ENCODE measurements around the gene CENPX. TPM values are rescaled to one million over a fixed set of nuclear protein-coding genes. Genes with fewer than 3 reads are reported as not detected.

The CENPX gene
- total RNA-seq, 4 donors from 2014 or later: 52.1 to 144 (median 106) TPM

DNA sequence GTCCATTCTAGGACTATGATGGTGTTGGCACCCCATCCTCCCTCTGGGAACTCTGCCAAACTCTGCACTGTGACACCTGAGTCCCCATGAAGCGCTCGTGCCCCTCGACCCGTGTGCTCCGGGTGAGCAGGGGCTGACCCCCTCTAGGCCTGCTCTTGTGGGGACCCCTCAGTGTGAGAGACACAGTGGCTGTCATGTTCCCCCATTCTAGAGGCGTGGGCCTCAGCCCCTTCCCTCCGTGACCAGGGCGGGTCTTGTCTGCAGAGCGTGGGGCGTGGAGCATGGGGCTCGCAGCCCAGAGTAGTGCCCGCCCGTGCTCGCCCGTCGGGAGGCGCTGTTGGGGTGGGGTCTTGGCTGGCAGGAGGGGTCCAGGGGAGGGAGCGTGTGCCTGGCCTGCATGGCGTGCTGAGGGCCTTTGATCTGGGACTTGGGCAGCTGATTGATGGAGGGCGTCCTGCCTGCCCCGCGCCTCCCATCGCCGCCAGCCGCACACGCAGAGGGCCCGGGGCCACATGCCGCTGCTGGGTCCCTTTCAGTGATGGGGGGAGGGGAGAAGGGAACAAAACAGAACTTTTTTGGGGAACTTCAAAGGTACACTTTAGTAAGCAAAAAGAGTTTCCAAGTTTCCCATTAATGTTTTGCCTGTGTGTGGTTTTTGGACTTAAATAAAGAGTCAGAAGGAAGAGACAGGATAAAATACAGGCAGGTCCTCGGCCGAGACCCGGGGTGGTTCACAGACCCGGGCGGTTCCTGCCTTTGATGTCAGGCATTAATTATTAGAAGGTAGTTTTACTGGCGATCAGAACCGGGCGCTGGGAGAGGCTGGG is 22.5 kb downstream of the CENPX start:
- Histone ChIP-seq H3K9me3 (no peaks in the 10 kb centered on the region), H3K27me3 (no peaks in the 10 kb centered on the region), H3K4me3 (no peak overlapping the region), H3K27ac (no peak overlapping the region), H3K4me1 (peaks cover 6 to 36% (median 12%) of the 10 kb centered on the region in 3 donors), H3K36me3 (peaks cover 0 to 24% (median 0%) of the 10 kb centered on the region in 3 donors)
- TF ChIP-seq POLR2A (IDR thresholded peaks at IDR 0.05): no peak
- TF ChIP-seq, protein P1, sequence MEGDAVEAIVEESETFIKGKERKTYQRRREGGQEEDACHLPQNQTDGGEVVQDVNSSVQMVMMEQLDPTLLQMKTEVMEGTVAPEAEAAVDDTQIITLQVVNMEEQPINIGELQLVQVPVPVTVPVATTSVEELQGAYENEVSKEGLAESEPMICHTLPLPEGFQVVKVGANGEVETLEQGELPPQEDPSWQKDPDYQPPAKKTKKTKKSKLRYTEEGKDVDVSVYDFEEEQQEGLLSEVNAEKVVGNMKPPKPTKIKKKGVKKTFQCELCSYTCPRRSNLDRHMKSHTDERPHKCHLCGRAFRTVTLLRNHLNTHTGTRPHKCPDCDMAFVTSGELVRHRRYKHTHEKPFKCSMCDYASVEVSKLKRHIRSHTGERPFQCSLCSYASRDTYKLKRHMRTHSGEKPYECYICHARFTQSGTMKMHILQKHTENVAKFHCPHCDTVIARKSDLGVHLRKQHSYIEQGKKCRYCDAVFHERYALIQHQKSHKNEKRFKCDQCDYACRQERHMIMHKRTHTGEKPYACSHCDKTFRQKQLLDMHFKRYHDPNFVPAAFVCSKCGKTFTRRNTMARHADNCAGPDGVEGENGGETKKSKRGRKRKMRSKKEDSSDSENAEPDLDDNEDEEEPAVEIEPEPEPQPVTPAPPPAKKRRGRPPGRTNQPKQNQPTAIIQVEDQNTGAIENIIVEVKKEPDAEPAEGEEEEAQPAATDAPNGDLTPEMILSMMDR (IDR thresholded peaks at IDR 0.05): no peak
- 36 to 52% methylated on average over 8 to 9 of the region's 36 CpGs for WGBS, 2 donors
- DNase-seq: no peak
- intact Hi-C loops (cut with DNase I): no loop called here

DNA sequence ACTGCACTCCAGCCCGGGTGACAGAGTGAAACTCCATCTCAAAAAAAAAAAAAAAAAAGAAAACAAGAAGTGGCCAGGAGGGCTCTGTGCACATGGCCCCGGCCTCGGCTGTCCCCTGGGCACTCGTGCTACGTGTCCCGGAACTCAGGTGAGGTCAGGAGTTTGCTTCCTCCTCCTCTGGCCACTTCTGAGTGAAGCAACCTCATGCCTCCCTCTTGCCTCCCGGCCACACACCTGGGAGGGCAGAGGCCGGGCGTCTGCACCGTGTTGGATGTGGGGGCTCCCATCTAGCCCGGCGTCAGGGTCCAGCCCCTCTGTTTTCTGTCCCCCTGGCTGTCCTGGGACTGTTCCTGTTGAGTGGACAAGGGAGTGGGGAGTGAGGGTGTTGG is 23.1 kb downstream of the CENPX start:
- intact Hi-C loops (cut with DNase I): no loop called here
- Histone ChIP-seq H3K36me3 (peaks cover 0 to 30% (median 0%) of the 10 kb centered on the region in 3 donors), H3K27ac (no peak overlapping the region), H3K4me1 (peaks cover 6 to 33% (median 12%) of the 10 kb centered on the region in 3 donors), H3K9me3 (no peaks in the 10 kb centered on the region), H3K27me3 (no peaks in the 10 kb centered on the region), H3K4me3 (no peak overlapping the region)
- WGBS, 2 donors: 90 to 91% methylated on average over 9 to 12 of the region's 12 CpGs
- no peak for TF ChIP-seq POLR2A (IDR thresholded peaks at IDR 0.05)
- TF ChIP-seq, protein P1 (IDR thresholded peaks at IDR 0.05): no peak
- DNase-seq: no peak

- no peak for DNase-seq
- intact Hi-C loops (cut with DNase I): no loop called here
- Histone ChIP-seq H3K27me3 (no peaks in the 10 kb centered on the region), H3K4me1 (peaks cover 6 to 33% (median 9%) of the 10 kb centered on the region in 3 donors), H3K4me3 (no peak overlapping the region), H3K27ac (no peak overlapping the region), H3K36me3 (peaks cover 0 to 37% (median 0%) of the 10 kb centered on the region in 3 donors), H3K9me3 (no peaks in the 10 kb centered on the region)
- WGBS, 2 donors: 60 to 78% methylated on average over 2 to 7 of the region's 14 CpGs
- no peak for TF ChIP-seq POLR2A (IDR thresholded peaks at IDR 0.05)
- TF ChIP-seq, protein P1 (IDR thresholded peaks at IDR 0.05): no peak
Observed at GRCh38 chr17:81998691-81999438, 23.8 kb downstream of the CENPX start.

GRCh38 chr17:81998212-81998611 is 24.5 kb downstream of the CENPX start:
- Histone ChIP-seq H3K9me3 (no peaks in the 10 kb centered on the region), H3K4me1 (peaks cover 1 to 33% (median 3%) of the 10 kb centered on the region in 3 donors), H3K27me3 (no peaks in the 10 kb centered on the region), H3K27ac (no peak overlapping the region), H3K36me3 (peaks cover 0 to 41% (median 0%) of the 10 kb centered on the region in 3 donors), H3K4me3 (no peak overlapping the region)
- intact Hi-C loops (cut with DNase I): no loop called here
- no peak for DNase-seq
- 82 to 85% methylated on average over 7 of the region's 7 CpGs for WGBS, 2 donors
- TF ChIP-seq, protein P1 (IDR thresholded peaks at IDR 0.05): no peak

Data from esophagus squamous epithelium (tissue), 5 donors.